HG03175 (cell line): ENCODE results near the gene SLC39A11.
A peak's percentile ranks its signal among the peaks of the same experiment; 100 is the strongest.
"Not testable (repeated sequence)": the region's sequence is repeated elsewhere in the genome, so short reads cannot be mapped to it uniquely, and the experiment has no call there.

Experiments used
- ATAC-seq: cut with Tn5 transposase; IDR thresholded peaks from one replicate; pipeline ENCODE4 v1.9.1; 2021; ENCODE audit warnings: mild to moderate bottlenecking, moderate library complexity; ENCODE audit not compliant: unreplicated experiment

The SLC39A11 gene

GRCh38 chr17:72726936-72727335 is 365.6 kb downstream of the SLC39A11 start:
- peak; percentile 94 for ATAC-seq

GRCh38 chr17:72725433-72726068 is 366.9 kb downstream of the SLC39A11 start:
- ATAC-seq: peak; percentile 36

- ATAC-seq: no peak
These were observed 368.2 kb downstream of the SLC39A11 start for GRCh38 chr17:72724267-72724666.

DNA sequence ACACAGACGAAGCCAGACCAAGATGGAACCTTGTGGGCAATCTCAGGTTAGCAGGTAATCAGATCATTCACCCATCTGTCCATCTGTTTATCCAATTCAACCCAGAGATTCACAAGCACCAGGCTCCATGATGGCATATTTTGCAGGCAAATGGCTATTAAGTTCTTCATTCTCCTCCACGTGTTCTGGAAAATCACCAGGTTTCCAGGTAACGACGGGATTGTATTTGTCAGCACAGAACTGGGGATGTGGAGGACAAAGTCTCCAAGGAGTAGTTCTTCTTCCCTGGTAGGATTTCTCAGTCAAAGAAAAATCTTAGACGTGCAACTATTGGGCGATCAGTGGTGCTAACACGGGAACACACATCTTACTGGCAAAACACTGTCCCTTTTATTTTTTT is 368.8 kb downstream of the SLC39A11 start:
- no peak for ATAC-seq

GRCh38 chr17:72720494-72720825 is 372.0 kb downstream of the SLC39A11 start:
- ATAC-seq: no peak

- ATAC-seq: no peak
These were observed 372.7 kb downstream of the SLC39A11 start for GRCh38 chr17:72719578-72720493.

DNA sequence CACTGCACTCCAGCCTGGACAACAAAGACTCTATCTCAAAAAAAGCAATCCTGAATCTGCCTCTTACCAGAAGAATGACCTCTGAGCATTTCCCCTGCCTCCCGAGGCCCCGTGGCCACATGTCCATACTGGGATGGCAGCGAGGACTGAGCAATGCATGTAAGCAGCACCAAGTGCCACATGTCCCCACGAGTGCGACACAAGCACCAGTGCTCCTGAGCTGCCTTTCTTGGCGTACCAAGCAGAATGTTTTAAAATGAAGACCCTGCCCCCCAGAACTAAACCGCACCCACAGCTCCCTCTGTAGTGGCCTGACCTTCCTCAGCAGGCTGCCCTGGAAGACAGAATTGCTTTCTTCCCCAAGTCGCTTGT is 373.3 kb downstream of the SLC39A11 start:
- ATAC-seq: no peak

DNA sequence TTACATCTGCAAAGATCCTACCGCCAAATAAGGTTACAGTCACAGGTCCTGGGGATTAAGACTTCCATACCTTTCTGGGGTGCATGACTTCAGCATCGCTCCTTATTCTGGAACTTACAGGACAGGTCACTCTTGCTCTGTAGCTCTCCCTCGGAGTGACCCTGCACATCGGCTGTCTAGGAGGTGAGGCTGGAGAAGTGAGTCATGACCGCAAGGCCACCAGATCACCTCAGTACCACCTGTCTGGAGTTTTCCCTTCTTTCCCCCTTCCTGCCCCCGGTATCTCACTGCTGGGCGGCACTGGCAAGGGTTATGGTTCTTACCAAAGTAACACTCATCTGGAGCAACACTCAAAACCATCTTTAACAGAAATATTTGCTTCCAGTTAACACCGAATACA is 374.8 kb downstream of the SLC39A11 start:
- no peak for ATAC-seq

- no peak for ATAC-seq
These were observed 375.2 kb downstream of the SLC39A11 start for GRCh38 chr17:72717276-72717675.

DNA sequence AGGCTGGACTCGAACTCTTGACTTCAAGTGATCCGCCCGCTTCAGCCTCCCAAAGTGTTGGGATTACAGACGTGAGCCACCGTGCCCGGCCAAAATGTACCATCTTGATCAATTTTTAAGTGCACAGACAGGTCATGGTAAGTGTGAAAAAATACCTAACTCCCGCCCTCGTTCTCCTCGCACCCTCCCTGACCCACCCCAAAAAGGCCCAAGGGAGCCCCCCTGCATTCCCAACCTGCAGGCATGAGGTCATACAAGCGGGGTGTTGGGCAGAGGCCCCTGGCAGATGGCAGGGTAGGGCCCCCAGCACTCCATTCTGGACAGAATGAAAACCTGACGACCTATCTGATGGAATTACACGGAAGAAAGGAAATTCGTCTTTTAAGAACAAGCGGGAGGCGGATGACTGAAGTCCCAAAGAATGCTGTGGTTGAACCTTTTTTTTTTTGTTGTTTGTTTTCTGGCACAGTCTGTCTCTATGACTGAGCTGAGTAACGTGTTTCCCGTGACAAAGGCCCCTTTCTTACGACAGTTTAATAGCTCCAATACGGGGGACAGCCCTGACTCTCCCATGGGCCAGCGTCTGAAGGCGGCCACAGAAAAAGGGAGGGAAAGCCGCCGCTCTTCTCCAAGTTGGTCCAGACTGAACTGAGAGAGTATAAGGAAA is 376.4 kb downstream of the SLC39A11 start:
- no peak for ATAC-seq

- ATAC-seq: no peak
These were observed 378.0 kb downstream of the SLC39A11 start for GRCh38 chr17:72714357-72714966.

- ATAC-seq: no peak
These were observed 378.8 kb downstream of the SLC39A11 start for GRCh38 chr17:72713701-72714100.

DNA sequence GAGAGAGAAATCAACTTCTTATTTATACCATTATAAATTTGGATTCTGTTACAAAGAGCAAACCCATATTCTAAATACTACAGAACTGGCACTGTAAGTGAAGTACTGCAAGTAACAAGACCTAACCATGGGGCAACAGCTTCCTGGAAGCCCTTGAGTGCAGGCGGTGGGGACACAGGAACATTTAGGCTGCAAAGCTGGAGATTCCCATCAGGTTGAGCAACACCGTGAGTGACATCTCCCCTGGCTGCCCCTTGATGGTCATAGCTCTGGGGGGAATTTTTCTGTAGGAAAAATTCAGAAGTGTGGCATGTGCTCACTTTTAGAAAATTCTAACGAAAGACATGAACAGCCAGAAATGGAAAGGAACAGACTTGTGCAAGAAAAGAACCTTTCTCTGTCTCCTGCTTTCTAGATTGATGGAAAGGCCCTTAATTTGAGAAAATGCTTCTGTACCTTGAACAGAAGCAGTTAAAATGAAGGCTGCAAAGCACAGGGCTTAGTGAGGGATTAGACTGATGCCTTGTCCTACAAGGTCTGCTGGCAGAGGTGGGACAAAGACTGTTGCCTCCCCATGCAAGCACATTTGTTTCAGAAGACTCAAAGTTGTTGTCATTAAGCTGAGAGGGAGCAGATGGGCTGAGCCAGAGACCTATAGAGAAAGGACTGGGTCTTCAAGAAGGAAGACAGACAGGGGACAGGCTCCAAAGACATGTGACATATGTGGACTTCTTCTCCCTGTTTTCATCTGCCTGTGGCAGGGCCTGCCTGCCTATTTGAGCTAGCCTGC is 380.8 kb downstream of the SLC39A11 start:
- no peak for ATAC-seq

- no peak for ATAC-seq
These were observed 381.7 kb downstream of the SLC39A11 start for GRCh38 chr17:72710834-72711233.

GRCh38 chr17:72710202-72710601 is 382.3 kb downstream of the SLC39A11 start:
- no peak for ATAC-seq

- ATAC-seq: not testable (repeated sequence)
These were observed 383.8 kb downstream of the SLC39A11 start for GRCh38 chr17:72708682-72709081.

DNA sequence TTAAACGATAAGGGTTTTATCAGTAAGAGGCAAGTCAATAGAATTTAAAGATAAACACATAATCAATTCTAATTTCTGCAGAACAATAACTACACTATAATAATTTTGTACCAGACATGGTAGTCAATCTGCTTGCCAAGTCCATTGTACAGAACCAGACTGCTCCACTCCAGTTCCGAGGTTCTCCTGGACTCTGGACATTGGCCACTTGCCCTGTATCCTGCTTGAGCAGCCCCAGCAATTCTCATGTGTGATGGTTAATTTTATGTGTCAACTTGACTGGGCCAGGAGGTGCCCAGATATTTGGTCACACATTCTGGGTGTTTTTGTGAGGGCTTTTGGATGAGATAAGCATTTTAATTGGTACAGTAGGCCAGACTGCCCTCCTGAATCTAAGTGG is 384.6 kb downstream of the SLC39A11 start:
- ATAC-seq: no peak

- ATAC-seq: no peak
These were observed 386.0 kb downstream of the SLC39A11 start for GRCh38 chr17:72706396-72706981.

DNA sequence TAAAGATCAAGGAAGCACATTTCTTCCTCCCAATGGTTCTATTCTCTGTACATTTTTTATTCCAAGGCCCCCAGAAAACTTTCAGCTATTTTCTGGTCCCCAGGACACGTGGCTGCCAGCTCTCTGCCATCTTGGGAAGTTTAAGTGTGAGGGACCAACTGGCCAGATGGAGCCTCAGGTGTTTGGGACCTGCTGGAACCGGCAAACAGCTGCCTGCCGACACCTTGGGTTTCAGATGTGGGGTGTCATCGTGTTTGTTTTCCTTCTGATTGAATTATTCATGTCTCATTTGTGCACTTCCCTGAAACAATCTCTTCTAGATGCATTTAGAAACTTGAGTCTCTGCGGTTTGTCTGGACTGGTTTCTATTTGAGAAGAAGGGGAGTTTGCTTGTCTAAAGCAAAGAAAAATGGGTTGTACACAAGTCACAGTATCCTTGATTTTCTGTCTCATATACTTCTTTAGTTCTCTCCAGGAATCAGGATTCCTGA is 386.5 kb downstream of the SLC39A11 start:
- peak; percentile 84 for ATAC-seq

GRCh38 chr17:72702998-72703397 is 389.5 kb downstream of the SLC39A11 start:
- ATAC-seq: no peak
